Fibroblast of lung (primary cell): ENCODE measurements around the gene TMEM51. TPM values are rescaled to one million over a fixed set of nuclear protein-coding genes. Genes with fewer than 3 reads are reported as not detected.

Source experiments
- DNase-seq, 2 donors: peaks; one replicate each; pipeline versions ENCODE4 v3.0.0 to v3.0.0-alpha.2; 2010; ENCODE audit warnings: low read depth in 2 of 2
- H2AFZ ChIP-seq: 2 replicates; pipeline ENCODE4 v1.5.1; 2012; ENCODE audit warnings: low read length, control low read depth, inconsistent platforms
- H3K27ac ChIP-seq: 2 replicates; pipeline ENCODE4 v1.5.1; 2011; ENCODE audit warnings: low read length, control low read depth; ENCODE audit not compliant: insufficient read depth
- H3K27me3 ChIP-seq: 2 replicates; pipeline ENCODE4 v1.5.1; 2011; ENCODE audit warnings: mild to moderate bottlenecking, low read length; ENCODE audit not compliant: control insufficient read depth, insufficient read depth
- H3K36me3 ChIP-seq: 2 replicates; pipeline ENCODE4 v1.5.1; 2011; ENCODE audit warnings: low read length; ENCODE audit not compliant: control insufficient read depth, insufficient read depth
- H3K4me1 ChIP-seq: 2 replicates; pipeline ENCODE4 v1.5.1; 2011; ENCODE audit warnings: low read length; ENCODE audit not compliant: control insufficient read depth, insufficient read depth; ENCODE audit errors: extremely low read depth
- H3K4me2 ChIP-seq: 2 replicates; pipeline ENCODE4 v1.5.1; 2011; ENCODE audit warnings: low read length, control low read depth; ENCODE audit not compliant: insufficient read depth; ENCODE audit errors: extremely low read depth
- H3K4me3 ChIP-seq, 4 experiments: fragments of 200-600 bp in 1 of 4; sonication (generic) in 1 of 4; replicated peaks in 1 of 4; 2 replicates each; pipeline ENCODE4 v1.5.1; 2011 to 2016; ENCODE audit warnings: low read length in 4 of 4, low read depth in 3 of 4, mild to moderate bottlenecking in 3 of 4, control low read depth in 2 of 4, inconsistent platforms in 1 of 4, mixed read lengths in 1 of 4; ENCODE audit not compliant: insufficient read depth in 1 of 4; ENCODE audit errors: control extremely low read depth in 1 of 4
- H3K79me2 ChIP-seq: 2 replicates; pipeline ENCODE4 v1.5.1; 2012; ENCODE audit warnings: mild to moderate bottlenecking, low read length, inconsistent platforms; ENCODE audit not compliant: control insufficient read depth, insufficient read depth
- H3K9ac ChIP-seq: 2 replicates; pipeline ENCODE4 v1.5.1; 2011; ENCODE audit warnings: mild to moderate bottlenecking, low read length, control low read depth; ENCODE audit not compliant: insufficient read depth
- H3K9me3 ChIP-seq: 2 replicates; pipeline ENCODE4 v1.5.1; 2012; ENCODE audit warnings: low read depth, low read length; ENCODE audit not compliant: control insufficient read depth, insufficient read depth
- H4K20me1 ChIP-seq: 2 replicates; pipeline ENCODE4 v1.5.1; 2011; ENCODE audit warnings: low read length; ENCODE audit not compliant: control insufficient read depth, insufficient read depth; ENCODE audit errors: extremely low read depth
- EZH2 ChIP-seq: IDR thresholded peaks from 2 replicates; pipeline ENCODE4 v1.5.1; 2012; ENCODE audit warnings: low read length, control low read depth, mild to moderate bottlenecking; ENCODE audit errors: missing control alignments
- polyA plus RNA-seq, 2 donors: library from polyadenylated mRNA; depleted of rRNA in 1 of 2; stranded (reverse) in 1 of 2; unstranded in 1 of 2; fragments of >200 nt; gene quantifications; 2 replicates each; pipeline ENCODE4 v1.2.1, GENCODE V29; 2011 to 2012; ENCODE audit warnings: missing spikeins in 1 of 2
- total RNA-seq: library from RNA; depleted of rRNA; stranded (reverse); fragments of >200 nt; gene quantifications from 2 replicates; pipeline ENCODE4 v1.2.1, GENCODE V29; 2014
- TF ChIP-seq, protein P1 (sequence below), 2 donors: IDR thresholded peaks in 1 of 2; conservative IDR thresholded peaks in 1 of 2; 1 replicate in 1 of 2; 2 replicates in 1 of 2; pipeline ENCODE4 v1.5.1; 2011 to 2012; ENCODE audit warnings: low read length in 2 of 2, control low read depth in 1 of 2, inconsistent platforms in 1 of 2, low read depth in 1 of 2, mild to moderate bottlenecking in 1 of 2

Gene TMEM51
- total and polyA plus RNA-seq, 2 donors (not counting 1 experiment from before 2014, with no cell fraction given), result 6.1 to 19.0 TPM

- Histone ChIP-seq H3K9ac (no peak overlapping the region), H3K36me3 (no peaks in the 10 kb centered on the region), H3K27ac (peak overlapping the region; percentile 78), H3K4me2 (peak overlapping the region; percentile 48), H2AFZ (no peak overlapping the region), H3K4me1 (peaks cover 26% of the 10 kb centered on the region), H3K27me3 (no peaks in the 10 kb centered on the region), H4K20me1 (no peaks in the 10 kb centered on the region), H3K4me3 (no peak overlapping the region), H3K79me2 (peaks cover 19% of the 10 kb centered on the region), H3K9me3 (no peaks in the 10 kb centered on the region)
- TF ChIP-seq, protein P1, sequence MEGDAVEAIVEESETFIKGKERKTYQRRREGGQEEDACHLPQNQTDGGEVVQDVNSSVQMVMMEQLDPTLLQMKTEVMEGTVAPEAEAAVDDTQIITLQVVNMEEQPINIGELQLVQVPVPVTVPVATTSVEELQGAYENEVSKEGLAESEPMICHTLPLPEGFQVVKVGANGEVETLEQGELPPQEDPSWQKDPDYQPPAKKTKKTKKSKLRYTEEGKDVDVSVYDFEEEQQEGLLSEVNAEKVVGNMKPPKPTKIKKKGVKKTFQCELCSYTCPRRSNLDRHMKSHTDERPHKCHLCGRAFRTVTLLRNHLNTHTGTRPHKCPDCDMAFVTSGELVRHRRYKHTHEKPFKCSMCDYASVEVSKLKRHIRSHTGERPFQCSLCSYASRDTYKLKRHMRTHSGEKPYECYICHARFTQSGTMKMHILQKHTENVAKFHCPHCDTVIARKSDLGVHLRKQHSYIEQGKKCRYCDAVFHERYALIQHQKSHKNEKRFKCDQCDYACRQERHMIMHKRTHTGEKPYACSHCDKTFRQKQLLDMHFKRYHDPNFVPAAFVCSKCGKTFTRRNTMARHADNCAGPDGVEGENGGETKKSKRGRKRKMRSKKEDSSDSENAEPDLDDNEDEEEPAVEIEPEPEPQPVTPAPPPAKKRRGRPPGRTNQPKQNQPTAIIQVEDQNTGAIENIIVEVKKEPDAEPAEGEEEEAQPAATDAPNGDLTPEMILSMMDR (conservative IDR thresholded peaks at IDR 0.05 in 1 of 2, IDR thresholded peaks at IDR 0.05 in 1 of 2; ENCODE audit: low read depth in 1 of 2, low read length in 2 of 2), result no peak
- TF ChIP-seq EZH2, result no peak
- peak; percentile 96 for DNase-seq
These were observed 25.3 kb downstream of the TMEM51 start for GRCh38 chr1:15178571-15179484.

- peak overlapping the region; percentile 48 for H3K4me2 ChIP-seq
These were observed 25.9 kb downstream of the TMEM51 start for GRCh38 chr1:15179485-15179883.

DNA sequence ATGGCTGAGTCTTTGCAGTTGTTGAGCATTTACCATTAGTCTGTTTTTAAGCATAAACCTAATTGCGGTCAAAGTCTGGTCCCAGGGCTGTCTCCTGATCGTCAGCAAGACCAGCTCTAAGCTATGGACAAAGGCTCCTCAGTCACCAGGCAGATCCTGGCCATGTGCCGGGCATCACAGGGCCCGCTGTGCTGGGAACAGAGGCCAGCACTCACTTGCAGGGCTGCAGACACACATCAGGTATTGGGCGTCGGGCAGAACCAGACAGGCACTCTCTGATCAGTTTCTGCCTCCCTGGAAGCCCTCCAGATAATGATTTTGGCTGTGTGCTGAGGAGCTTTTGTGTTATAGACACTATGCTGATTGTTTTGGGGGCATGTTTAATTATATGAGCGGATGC lies 26.6 kb downstream of the TMEM51 start:
- H3K27ac ChIP-seq, result no peak overlapping the region
- H4K20me1 ChIP-seq, result no peaks in the 10 kb centered on the region
- no peak overlapping the region for H3K9ac ChIP-seq
- DNase-seq, result peak in 1 of 2 donors; percentile 30
- H2AFZ ChIP-seq, result no peak overlapping the region
- no peak overlapping the region for H3K4me2 ChIP-seq
- H3K27me3 ChIP-seq, result no peaks in the 10 kb centered on the region
- peaks cover 19% of the 10 kb centered on the region for H3K79me2 ChIP-seq
- TF ChIP-seq, protein P1 (conservative IDR thresholded peaks at IDR 0.05 in 1 of 2, IDR thresholded peaks at IDR 0.05 in 1 of 2; ENCODE audit: low read depth in 1 of 2, low read length in 2 of 2), result no peak
- TF ChIP-seq EZH2, result no peak
- no peaks in the 10 kb centered on the region for H3K36me3 ChIP-seq
- H3K4me3 ChIP-seq, result no peak overlapping the region
- peaks cover 26% of the 10 kb centered on the region for H3K4me1 ChIP-seq
- no peaks in the 10 kb centered on the region for H3K9me3 ChIP-seq

More at GRCh38 chr1:15179485-15179883, 25.9 kb downstream of the TMEM51 start:
- H3K36me3 ChIP-seq, result no peaks in the 10 kb centered on the region
- H3K27me3 ChIP-seq, result no peaks in the 10 kb centered on the region
- H3K9ac ChIP-seq, result no peak overlapping the region
- TF ChIP-seq, protein P1 (conservative IDR thresholded peaks at IDR 0.05 in 1 of 2, IDR thresholded peaks at IDR 0.05 in 1 of 2; ENCODE audit: low read depth in 1 of 2, low read length in 2 of 2), result no peak
- TF ChIP-seq EZH2, result no peak
- no peak overlapping the region for H2AFZ ChIP-seq
- peaks cover 19% of the 10 kb centered on the region for H3K79me2 ChIP-seq
- H3K4me3 ChIP-seq, result no peak overlapping the region
- peak overlapping the region; percentile 78 for H3K27ac ChIP-seq
- peaks cover 26% of the 10 kb centered on the region for H3K4me1 ChIP-seq
- H4K20me1 ChIP-seq, result no peaks in the 10 kb centered on the region
- DNase-seq, result no peak
- H3K9me3 ChIP-seq, result no peaks in the 10 kb centered on the region
